GM20000 (cell line): Measurements from ENCODE around the gene MYO19.

Source experiments
- DNase-seq: peaks from one replicate; pipeline ENCODE4 v3.0.0; 2012; ENCODE audit warnings: low spot score
- CTCF ChIP-seq: IDR thresholded peaks from 2 replicates; pipeline ENCODE4 v1.5.1; 2012; ENCODE audit warnings: mild to moderate bottlenecking, control low read depth; ENCODE audit errors: extremely low read depth, missing control alignments

The MYO19 gene

GRCh38 chr17:36498155-36498554, 36.5 kb downstream of the MYO19 start:
- DNase-seq = no peak
- TF ChIP-seq CTCF = no peak

GRCh38 chr17:36496018-36496789, 38.5 kb downstream of the MYO19 start:
- no peak for DNase-seq
- no peak for TF ChIP-seq CTCF

GRCh38 chr17:36495076-36495578, 39.5 kb downstream of the MYO19 start:
- no peak for TF ChIP-seq CTCF
- DNase-seq = no peak

GRCh38 chr17:36494674-36495073, 40.0 kb downstream of the MYO19 start:
- no peak for DNase-seq
- TF ChIP-seq CTCF = no peak

GRCh38 chr17:36493956-36494355, 40.7 kb downstream of the MYO19 start:
- no peak for TF ChIP-seq CTCF
- no peak for DNase-seq

GRCh38 chr17:36486204-36487194, 48.2 kb downstream of the MYO19 start, which contains the start of gene ZNHIT3:
Gene ZNHIT3, plus strand, starts transcription at chr17:36486681. Its CDS starts 19 bp downstream, at chr17:36486700.
- TF ChIP-seq CTCF = no peak
- DNase-seq = peak; percentile 98

- DNase-seq = peak; percentile 74
- TF ChIP-seq CTCF = no peak
These were observed 48.9 kb downstream of the MYO19 start for GRCh38 chr17:36485805-36486203.
